Measurements from ENCODE around the gene SACS.

The SACS gene

DNA sequence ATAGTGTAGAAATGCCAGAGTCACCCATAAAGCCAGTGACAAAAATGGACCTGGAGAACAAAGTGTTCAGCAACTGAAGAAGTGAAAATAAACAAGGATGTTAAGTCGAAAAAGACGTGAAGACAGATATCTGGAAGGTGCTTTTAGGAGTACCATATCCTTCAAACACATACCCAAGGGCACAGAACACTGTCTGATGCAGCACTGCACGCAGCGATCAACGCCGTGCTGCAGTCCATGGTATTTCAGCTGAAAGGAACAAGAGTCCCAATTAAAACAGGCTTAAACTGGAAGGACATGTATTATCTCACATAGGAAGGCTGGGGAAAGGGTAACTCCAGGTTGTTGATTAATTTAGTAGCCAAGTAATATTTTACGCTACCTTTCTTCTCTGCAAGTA lies 144.5 kb downstream of the SACS start:
- H3K27ac ChIP-seq: no peak overlapping the region
- H3K27me3 ChIP-seq: no peaks in the 10 kb centered on the region
- no peak overlapping the region for H3K4me3 ChIP-seq (ENCODE audit: low read depth in 1 of 2, low read length in 1 of 2)
- no peak for TF ChIP-seq CTCF (IDR thresholded peaks at IDR 0.05)
- no peaks in the 10 kb centered on the region for H3K9me3 ChIP-seq
- no peaks in the 10 kb centered on the region for H3K36me3 ChIP-seq
- H3K4me1 ChIP-seq (ENCODE audit: control insufficient read depth in 1 of 2, insufficient read depth in 1 of 2, low read depth in 1 of 2, low read length in 1 of 2): no peaks in the 10 kb centered on the region

GRCh38 chr13:23288564-23288963 lies 144.9 kb downstream of the SACS start:
- no peak overlapping the region for H3K4me3 ChIP-seq (ENCODE audit: low read depth in 1 of 2, low read length in 1 of 2)
- H3K9me3 ChIP-seq: no peaks in the 10 kb centered on the region
- H3K27ac ChIP-seq: no peak overlapping the region
- no peaks in the 10 kb centered on the region for H3K36me3 ChIP-seq
- H3K4me1 ChIP-seq (ENCODE audit: control insufficient read depth in 1 of 2, insufficient read depth in 1 of 2, low read depth in 1 of 2, low read length in 1 of 2): no peaks in the 10 kb centered on the region
- H3K27me3 ChIP-seq: no peaks in the 10 kb centered on the region
- TF ChIP-seq CTCF (IDR thresholded peaks at IDR 0.05): no peak

DNA sequence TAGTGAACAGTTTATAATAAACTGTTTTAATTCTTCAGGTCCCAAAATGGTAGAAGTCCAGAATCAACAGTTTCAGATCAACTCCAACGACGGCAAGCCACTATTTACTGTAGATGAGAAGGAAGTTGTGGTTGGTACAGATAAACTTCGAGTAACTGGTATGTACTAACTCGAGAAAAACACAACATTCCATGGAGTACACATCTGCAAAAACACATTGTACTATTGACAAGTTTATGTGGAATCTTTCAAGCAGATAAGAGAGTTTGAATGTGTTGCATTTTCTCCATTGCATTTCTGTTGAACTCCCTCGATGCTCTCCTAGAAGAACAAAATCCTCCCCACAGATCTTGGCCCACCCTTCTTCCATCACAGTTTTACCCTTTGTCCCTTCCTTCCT lies 154.2 kb downstream of the SACS start:
- Histone ChIP-seq H3K27me3 (no peaks in the 10 kb centered on the region), H3K4me1 (ENCODE audit: control insufficient read depth in 1 of 2, insufficient read depth in 1 of 2, low read depth in 1 of 2, low read length in 1 of 2) (no peaks in the 10 kb centered on the region), H3K9me3 (no peaks in the 10 kb centered on the region), H3K4me3 (ENCODE audit: low read depth in 1 of 2, low read length in 1 of 2) (no peak overlapping the region), H3K27ac (no peak overlapping the region), H3K36me3 (no peaks in the 10 kb centered on the region)
- TF ChIP-seq CTCF (IDR thresholded peaks at IDR 0.05): no peak

Measured in neutrophil (primary cell).